Skeletal muscle tissue (tissue), 1 donor: ENCODE measurements around the gene PSG5. TPM values are rescaled to one million over a fixed set of nuclear protein-coding genes. Genes with fewer than 3 reads are reported as not detected.

Source experiments
- total RNA-seq: library from RNA; depleted of rRNA; stranded (reverse); fragments of >200 nt; gene quantifications from one replicate; pipeline ENCODE4 v1.2.3, GENCODE V29; 2014

Gene PSG5
- total RNA-seq, 1 donor from 2014 or later: not detected

Other genes with a start within 250 kb of the PSG5 start
- gene PSG7, start 249.3 kb downstream of the PSG5 start, total RNA-seq: not detected
- 0.52 TPM for gene PSG11, start 160.1 kb downstream of the PSG5 start, total RNA-seq
- gene PSG2, start 103.8 kb downstream of the PSG5 start, total RNA-seq: not detected
- gene PSG4, start 19.1 kb upstream of the PSG5 start, total RNA-seq: not detected
- gene PSG9, start 83.0 kb upstream of the PSG5 start, total RNA-seq: not detected
- 5.2 TPM for gene CD177, start 167.2 kb upstream of the PSG5 start, total RNA-seq
- gene TEX101, start 228.4 kb upstream of the PSG5 start, total RNA-seq: not detected